Muscle layer of colon (tissue), 2 donors: ENCODE data around the gene SLC25A17.

Experiments used
- H3K27ac ChIP-seq: one replicate; pipeline ENCODE4 v1.7.0; 2013; ENCODE audit warnings: low read depth, mild to moderate bottlenecking, low read length, moderate library complexity
- H3K27me3 ChIP-seq, 2 donors: one replicate each; pipeline ENCODE4 v1.7.0; 2013; ENCODE audit warnings: low read length in 2 of 2, mild to moderate bottlenecking in 2 of 2; ENCODE audit not compliant: insufficient read depth in 2 of 2, control insufficient read depth in 1 of 2
- H3K36me3 ChIP-seq: one replicate; pipeline ENCODE4 v1.7.0; 2013; ENCODE audit warnings: mild to moderate bottlenecking, low read length; ENCODE audit not compliant: insufficient read depth
- H3K4me1 ChIP-seq: one replicate; pipeline ENCODE4 v1.7.0; 2013; ENCODE audit warnings: mild to moderate bottlenecking, low read length; ENCODE audit not compliant: insufficient read depth
- H3K4me3 ChIP-seq, 2 donors: one replicate each; pipeline ENCODE4 v1.7.0; 2013; ENCODE audit warnings: low read length in 2 of 2, low read depth in 1 of 2, mild to moderate bottlenecking in 1 of 2, moderate library complexity in 1 of 2
- H3K9ac ChIP-seq: one replicate; pipeline ENCODE4 v1.7.0; 2013; ENCODE audit warnings: low read length
- H3K9me3 ChIP-seq: one replicate; pipeline ENCODE4 v1.7.0; 2013; ENCODE audit warnings: mild to moderate bottlenecking, low read length
- donor health status: abdominal sarcoma.
- donor health status: Adenocarcinoma of cecum.

Gene SLC25A17

DNA sequence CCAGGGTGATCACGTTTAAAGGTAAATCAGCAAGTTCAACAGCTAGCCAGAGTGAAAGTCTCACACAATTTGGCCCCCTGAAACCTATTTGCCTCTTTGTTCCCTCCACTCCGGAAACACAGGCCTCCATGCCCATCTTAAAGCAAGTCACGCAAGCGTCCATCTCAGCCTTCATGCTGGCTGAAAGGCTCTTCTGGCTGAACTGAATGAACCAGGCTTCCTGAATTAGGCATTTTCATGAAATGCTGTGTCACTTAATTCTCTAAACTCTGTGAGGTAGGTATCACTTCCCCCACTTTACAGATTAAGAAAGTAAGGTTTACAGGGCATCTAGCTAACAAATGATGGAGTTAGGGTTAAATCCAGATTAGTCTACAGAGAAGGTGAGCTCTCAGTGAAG lies 1.4 kb downstream of the SLC25A17 start:
- H3K4me3 ChIP-seq: peak overlapping the region in 1 of 2 donors; percentile 90
- no peak overlapping the region for H3K9ac ChIP-seq
- no peak overlapping the region for H3K27ac ChIP-seq
- H3K36me3 ChIP-seq: peaks cover 7% of the 10 kb centered on the region
- H3K27me3 ChIP-seq: no peaks in the 10 kb centered on the region
- H3K4me1 ChIP-seq: peaks cover 22% of the 10 kb centered on the region
- H3K9me3 ChIP-seq: no peaks in the 10 kb centered on the region

DNA sequence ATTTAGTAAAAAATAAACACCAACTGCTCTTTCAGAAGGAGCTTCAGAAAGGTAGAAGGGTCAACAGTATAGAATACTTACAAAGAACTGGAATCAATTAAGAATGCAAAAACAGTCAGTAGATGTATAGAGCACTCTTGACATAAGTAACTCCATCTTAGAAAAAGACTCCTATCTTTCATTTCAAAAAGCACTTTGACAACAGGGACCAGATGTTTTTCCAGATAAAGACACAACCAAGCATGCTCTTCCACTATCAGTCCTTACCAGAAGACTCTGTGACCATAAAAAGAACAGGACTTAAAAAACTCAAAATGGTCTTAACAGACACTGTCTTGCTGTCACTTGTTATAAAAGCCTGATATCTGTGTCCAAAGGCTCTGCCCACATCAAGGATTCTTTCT lies 5.2 kb downstream of the SLC25A17 start:
- no peak overlapping the region for H3K9ac ChIP-seq
- no peak overlapping the region for H3K4me3 ChIP-seq
- H3K9me3 ChIP-seq: no peaks in the 10 kb centered on the region
- H3K36me3 ChIP-seq: no peaks in the 10 kb centered on the region
- no peak overlapping the region for H3K27ac ChIP-seq
- peaks cover 15% of the 10 kb centered on the region for H3K4me1 ChIP-seq
- no peaks in the 10 kb centered on the region for H3K27me3 ChIP-seq

DNA sequence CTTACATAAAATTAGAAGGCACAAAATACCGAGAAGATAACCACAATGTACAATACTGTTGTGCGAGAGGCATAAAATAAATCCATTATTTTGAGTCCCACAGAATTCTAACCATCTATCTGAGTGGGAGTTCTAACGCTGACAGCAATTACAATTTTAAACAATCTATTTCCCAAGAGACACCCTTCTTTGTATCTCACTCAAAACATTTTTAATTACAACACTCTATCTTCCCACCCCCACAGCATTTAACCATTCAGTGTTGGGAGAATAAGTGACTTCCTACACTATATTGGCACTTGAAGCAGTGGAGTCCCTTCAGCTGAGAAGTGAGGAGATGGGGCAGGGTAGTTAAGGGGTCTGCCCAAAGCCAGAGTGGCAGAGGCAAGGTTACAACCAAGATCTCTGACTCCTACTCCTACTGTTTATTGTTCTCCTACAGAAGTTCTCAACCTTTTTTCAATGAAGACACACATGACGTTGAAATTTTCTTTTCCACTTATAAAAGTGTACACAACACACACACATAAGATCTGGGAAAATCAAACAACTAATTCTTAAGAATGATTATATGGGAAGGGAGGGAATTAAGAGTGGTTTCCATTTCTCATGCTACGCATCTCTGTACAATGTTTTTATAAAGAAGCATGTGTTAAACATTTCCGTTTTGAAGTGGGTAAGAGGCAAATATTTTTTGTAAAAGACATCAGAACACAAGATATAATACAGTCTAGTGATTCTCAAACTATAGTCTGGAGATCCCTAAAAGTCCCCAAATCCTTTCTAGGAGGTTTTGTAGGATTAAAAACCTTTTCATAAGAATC lies 10.9 kb downstream of the SLC25A17 start:
- Histone ChIP-seq H3K36me3 (peaks cover 3% of the 10 kb centered on the region), H3K9me3 (no peaks in the 10 kb centered on the region), H3K4me3 (no peak overlapping the region), H3K27me3 (no peaks in the 10 kb centered on the region), H3K27ac (no peak overlapping the region), H3K4me1 (no peaks in the 10 kb centered on the region), H3K9ac (no peak overlapping the region)

DNA sequence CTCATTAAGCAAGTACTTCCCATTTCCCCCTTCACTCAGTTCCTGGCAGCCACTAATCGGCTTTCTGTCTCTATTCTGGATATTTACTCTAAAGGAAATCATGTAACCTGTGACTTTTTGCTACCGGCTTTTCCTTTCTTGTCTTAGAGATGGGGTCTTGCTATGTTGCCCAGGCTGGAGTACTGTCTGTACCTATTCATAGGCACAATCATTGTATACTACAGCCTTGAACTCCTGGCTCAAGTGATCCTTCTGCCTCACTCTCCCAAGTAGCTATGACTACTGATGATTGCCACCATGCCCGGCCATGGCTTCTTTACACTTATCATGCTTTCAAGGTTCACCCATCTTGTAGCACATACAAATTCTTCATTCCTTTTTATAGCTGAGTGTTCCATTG lies 12.4 kb downstream of the SLC25A17 start:
- Histone ChIP-seq H3K9ac (no peak overlapping the region), H3K27ac (no peak overlapping the region), H3K27me3 (no peaks in the 10 kb centered on the region), H3K4me3 (no peak overlapping the region), H3K4me1 (no peaks in the 10 kb centered on the region), H3K9me3 (no peaks in the 10 kb centered on the region), H3K36me3 (peaks cover 3% of the 10 kb centered on the region)

DNA sequence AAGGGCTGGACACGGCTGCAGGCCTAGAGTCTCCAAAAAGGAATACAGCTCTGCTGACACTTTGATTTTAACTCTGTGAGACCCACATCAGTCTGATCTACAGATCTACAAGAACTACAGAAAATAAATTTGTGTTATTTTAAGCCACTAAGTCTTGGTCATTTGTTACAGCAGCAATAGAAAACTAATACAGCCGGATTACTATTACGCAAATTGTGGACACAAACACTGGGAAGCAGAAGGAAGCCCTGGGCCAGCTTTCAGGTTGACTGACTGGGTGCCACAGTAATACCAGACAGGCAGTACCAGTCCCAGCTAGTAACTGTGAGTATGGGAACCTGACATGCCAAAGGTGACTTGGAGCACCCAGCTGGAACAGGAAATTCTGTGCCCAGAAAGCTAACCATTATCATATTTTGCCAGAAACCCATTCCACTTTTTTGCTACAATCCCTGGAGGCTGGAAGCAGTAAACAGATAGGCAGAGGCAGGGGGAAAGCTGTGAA lies 13.4 kb downstream of the SLC25A17 start:
- no peak overlapping the region for H3K4me3 ChIP-seq
- H3K4me1 ChIP-seq: no peaks in the 10 kb centered on the region
- H3K9me3 ChIP-seq: no peaks in the 10 kb centered on the region

DNA sequence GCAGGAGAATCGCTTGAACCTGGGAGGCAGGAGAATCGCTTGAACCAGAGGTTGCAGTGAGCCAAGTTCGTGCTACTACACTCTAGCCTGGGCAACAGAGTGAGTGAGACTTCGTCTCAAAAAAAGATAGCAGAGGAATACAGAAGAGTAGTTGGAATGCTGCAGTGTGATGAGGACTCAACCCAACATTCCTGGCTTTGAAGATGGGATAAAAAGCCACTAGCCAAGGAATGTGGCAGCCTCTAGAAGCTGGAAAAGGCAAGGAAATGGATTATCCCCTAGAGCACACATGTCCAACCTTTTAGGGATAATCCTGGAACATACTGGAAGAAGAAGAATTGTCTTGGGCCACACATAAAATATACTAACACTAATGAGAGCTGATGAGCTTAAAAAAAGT lies 13.9 kb downstream of the SLC25A17 start:
- no peaks in the 10 kb centered on the region for H3K27me3 ChIP-seq
- peaks cover 3% of the 10 kb centered on the region for H3K36me3 ChIP-seq
- no peak overlapping the region for H3K4me3 ChIP-seq
- no peak overlapping the region for H3K27ac ChIP-seq
- no peak overlapping the region for H3K9ac ChIP-seq
- H3K9me3 ChIP-seq: no peaks in the 10 kb centered on the region
- no peaks in the 10 kb centered on the region for H3K4me1 ChIP-seq

More for the DNA sequence above, 13.4 kb downstream of the SLC25A17 start:
- Histone ChIP-seq H3K36me3 (peaks cover 3% of the 10 kb centered on the region), H3K27me3 (no peaks in the 10 kb centered on the region), H3K27ac (no peak overlapping the region), H3K9ac (no peak overlapping the region)

DNA sequence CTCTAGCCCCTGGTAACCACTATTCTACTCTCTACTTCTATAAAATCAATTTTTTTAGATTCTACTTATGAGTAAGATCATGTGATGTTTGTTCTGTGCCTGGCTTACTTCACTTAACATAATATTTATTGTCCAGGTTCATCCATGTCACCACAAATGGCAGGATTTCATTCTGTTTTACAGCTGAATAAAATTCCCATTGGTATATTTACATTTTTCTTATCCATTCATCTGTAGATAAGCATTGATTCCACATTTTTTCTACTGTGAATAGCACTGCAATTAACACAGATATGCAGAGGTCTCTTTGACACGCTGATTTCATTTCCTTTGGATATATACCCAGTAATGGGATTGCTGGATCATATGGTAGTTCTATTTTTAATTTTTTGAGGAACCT lies 15.8 kb downstream of the SLC25A17 start:
- H3K9me3 ChIP-seq: no peaks in the 10 kb centered on the region

DNA sequence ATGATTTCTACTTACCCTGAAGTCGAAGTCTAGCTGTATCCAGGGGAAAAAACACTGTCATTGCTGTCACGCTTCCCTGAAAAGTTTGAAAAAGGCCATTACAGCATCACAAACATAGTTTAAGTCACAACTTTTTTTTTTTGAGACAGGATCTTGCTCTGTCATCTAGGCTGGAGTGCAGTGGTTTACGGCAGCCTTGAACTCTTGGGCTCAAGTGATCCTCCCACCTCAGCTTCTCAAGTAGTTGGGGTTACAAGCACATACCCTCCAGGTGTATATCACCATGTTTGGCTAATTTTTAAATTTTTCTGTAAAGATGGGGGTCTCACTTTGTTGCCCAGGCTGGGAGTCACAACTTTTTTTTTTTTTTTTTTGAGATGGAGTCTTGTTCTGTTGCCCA lies 20.1 kb downstream of the SLC25A17 start:
- no peaks in the 10 kb centered on the region for H3K36me3 ChIP-seq
- H3K4me1 ChIP-seq: no peaks in the 10 kb centered on the region
- no peaks in the 10 kb centered on the region for H3K27me3 ChIP-seq
- no peak overlapping the region for H3K9ac ChIP-seq
- no peak overlapping the region for H3K4me3 ChIP-seq
- H3K27ac ChIP-seq: no peak overlapping the region
- H3K9me3 ChIP-seq: no peaks in the 10 kb centered on the region

More for the DNA sequence above, 15.8 kb downstream of the SLC25A17 start:
- no peak overlapping the region for H3K9ac ChIP-seq
- no peak overlapping the region for H3K27ac ChIP-seq
- no peak overlapping the region for H3K4me3 ChIP-seq
- H3K27me3 ChIP-seq: no peaks in the 10 kb centered on the region
- H3K36me3 ChIP-seq: peaks cover 3% of the 10 kb centered on the region
- no peaks in the 10 kb centered on the region for H3K4me1 ChIP-seq

DNA sequence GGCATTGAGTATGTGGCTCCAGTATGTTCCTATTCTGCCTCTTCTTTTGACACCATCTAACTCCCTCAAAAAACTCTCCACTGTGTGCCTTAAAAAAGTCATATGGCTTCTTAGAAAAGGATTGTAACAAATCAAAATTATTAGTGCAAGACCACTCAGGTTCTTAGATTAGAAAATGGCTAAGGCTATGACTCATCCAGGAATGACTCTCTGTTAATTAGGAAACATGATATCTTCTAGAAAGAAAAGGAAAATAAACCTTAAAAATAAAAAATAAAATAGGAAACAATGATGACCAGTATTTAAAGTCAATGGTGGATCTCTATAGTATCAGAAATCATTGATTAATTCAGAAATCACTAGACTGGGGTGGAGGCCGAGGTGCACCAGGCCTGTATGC lies 21.7 kb downstream of the SLC25A17 start:
- Histone ChIP-seq H3K9me3 (no peaks in the 10 kb centered on the region), H3K4me3 (no peak overlapping the region), H3K27ac (no peak overlapping the region), H3K27me3 (no peaks in the 10 kb centered on the region), H3K36me3 (peaks cover 7% of the 10 kb centered on the region), H3K4me1 (no peaks in the 10 kb centered on the region), H3K9ac (no peak overlapping the region)

DNA sequence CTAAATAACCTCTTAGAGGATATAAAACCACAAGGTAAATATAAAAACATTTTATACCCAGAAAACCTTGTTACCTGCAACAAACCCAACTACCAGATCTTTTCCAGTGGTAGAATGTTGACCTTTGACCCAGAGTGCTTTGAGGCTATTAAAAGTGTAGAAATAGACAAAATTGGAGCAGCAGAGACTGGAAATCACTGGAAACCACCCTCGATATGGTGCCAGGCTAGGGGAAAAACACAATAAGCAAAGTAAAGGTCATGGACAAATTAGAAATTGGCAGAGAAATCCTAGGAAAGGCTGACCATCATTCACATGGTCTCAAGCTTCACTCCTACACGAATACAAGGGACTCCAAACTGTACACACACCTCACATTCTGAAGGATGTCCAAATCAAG lies 26.7 kb downstream of the SLC25A17 start:
- no peaks in the 10 kb centered on the region for H3K9me3 ChIP-seq
- H3K9ac ChIP-seq: no peak overlapping the region
- H3K4me3 ChIP-seq: no peak overlapping the region
- no peak overlapping the region for H3K27ac ChIP-seq
- no peaks in the 10 kb centered on the region for H3K27me3 ChIP-seq
- H3K4me1 ChIP-seq: no peaks in the 10 kb centered on the region
- H3K36me3 ChIP-seq: peaks cover 11% of the 10 kb centered on the region

DNA sequence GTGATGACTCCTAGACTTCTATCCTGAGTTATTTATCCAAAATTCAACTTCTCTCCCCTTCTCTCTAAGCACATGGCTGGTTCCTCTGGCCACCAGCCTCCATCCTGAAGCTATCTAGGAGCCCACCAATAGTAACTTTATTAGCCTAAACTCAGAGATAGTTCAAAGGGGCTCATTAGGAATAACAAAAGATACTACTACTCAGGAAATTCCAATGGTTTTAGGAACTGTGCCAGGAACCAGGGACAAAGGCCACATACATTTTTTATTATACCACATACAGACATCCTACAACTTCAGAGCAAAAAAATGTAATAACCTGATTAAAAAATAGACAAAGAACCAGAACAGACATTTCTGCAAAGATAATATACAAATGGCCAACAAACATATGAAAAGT lies 27.9 kb downstream of the SLC25A17 start:
- no peak overlapping the region for H3K4me3 ChIP-seq
- peaks cover 11% of the 10 kb centered on the region for H3K36me3 ChIP-seq
- no peaks in the 10 kb centered on the region for H3K27me3 ChIP-seq
- no peaks in the 10 kb centered on the region for H3K4me1 ChIP-seq
- H3K9ac ChIP-seq: no peak overlapping the region
- H3K27ac ChIP-seq: no peak overlapping the region
- H3K9me3 ChIP-seq: no peaks in the 10 kb centered on the region

DNA sequence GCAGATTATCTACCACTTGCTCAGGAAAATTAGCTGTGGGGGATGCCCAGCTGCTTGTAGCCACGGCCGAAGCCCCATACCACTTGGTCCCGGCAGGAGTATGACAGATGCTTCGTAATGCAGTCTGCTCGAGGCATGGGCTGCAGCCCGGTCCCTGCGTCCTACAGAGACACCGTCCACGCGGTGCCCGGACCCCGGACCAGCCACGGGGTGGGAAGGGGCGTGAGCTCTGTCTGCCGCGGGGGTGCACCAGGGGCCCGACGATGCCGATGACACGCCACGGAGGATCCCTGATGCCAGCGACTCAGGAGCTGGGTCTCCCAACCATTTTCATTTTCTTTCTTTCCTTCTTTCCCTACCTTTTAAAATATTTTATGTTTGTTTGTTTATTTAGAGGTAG lies 30.0 kb downstream of the SLC25A17 start:
- H3K9ac ChIP-seq: no peak overlapping the region
- H3K27ac ChIP-seq: no peak overlapping the region
- H3K4me3 ChIP-seq: no peak overlapping the region
- H3K27me3 ChIP-seq: no peaks in the 10 kb centered on the region
- peaks cover 11% of the 10 kb centered on the region for H3K36me3 ChIP-seq
- H3K9me3 ChIP-seq: no peaks in the 10 kb centered on the region
- no peaks in the 10 kb centered on the region for H3K4me1 ChIP-seq
